ENCODE results near the gene LILRB5. TPM values are rescaled to one million over a fixed set of nuclear protein-coding genes. Genes with fewer than 3 reads are reported as not detected.
"Not testable (repeated sequence)": the region's sequence is repeated elsewhere in the genome, so short reads cannot be mapped to it uniquely, and the experiment has no call there.

Gene LILRB5
- total and polyA plus RNA-seq, 2 of the 8 experiments (the other 6 are each of a cell fraction or from before 2014, with no cell fraction given) = 0.05 TPM; not detected in 1

- DNase-seq (ENCODE audit: low read depth in 1 of 2, low spot score in 2 of 2) = not testable (repeated sequence)
- CTCF ChIA-PET (ENCODE audit: partially characterized antibody) = interaction anchor here (1.5 kb wide), 1 partner anchor 19 kb away, joined by 3 read pairs; no protein-coding TSS in a partner anchor
These were observed 16.4 kb downstream of the LILRB5 start for GRCh38 chr19:54240372-54241336.

More at GRCh38 chr19:54240372-54241336, 16.4 kb downstream of the LILRB5 start:
- H3K23ac ChIP-seq (ENCODE audit: insufficient read length); H3K27me3 ChIP-seq (replicated peaks in 1 of 4; ENCODE audit: control insufficient read depth in 3 of 4, extremely low read depth in 1 of 4, insufficient read depth in 3 of 4, low read length in 3 of 4); H4K5ac ChIP-seq (ENCODE audit: insufficient read length, low read depth, low read length); H3K56ac ChIP-seq (replicated peaks; ENCODE audit: insufficient read length, low read depth, low read length); H3K27ac ChIP-seq (ENCODE audit: low read depth, low read length); H2BK120ac ChIP-seq (replicated peaks; ENCODE audit: low read depth, low read length); H3K36me3 ChIP-seq (ENCODE audit: control insufficient read depth in 2 of 4, insufficient read depth in 4 of 4, low read length in 3 of 4); H3K4ac ChIP-seq (replicated peaks; ENCODE audit: insufficient read length, low read depth, low read length); H3K79me1 ChIP-seq (ENCODE audit: low read depth, low read length); H3K79me2 ChIP-seq (ENCODE audit: control insufficient read depth in 1 of 2, insufficient read depth in 2 of 2, low read length in 2 of 2); H3K9me3 ChIP-seq (ENCODE audit: insufficient read depth in 2 of 2, low read depth in 1 of 2, low read length in 1 of 2); H2AK5ac ChIP-seq (ENCODE audit: low read depth, low read length); H2AFZ ChIP-seq (ENCODE audit: low read length); POLR2A ChIA-PET (ENCODE audit: partially characterized antibody); H3K14ac ChIP-seq (ENCODE audit: insufficient read length); H3K4me3 ChIP-seq (ENCODE audit: extremely low read depth in 1 of 4, insufficient read depth in 2 of 4, low read depth in 3 of 4, low read length in 4 of 4); H3K23me2 ChIP-seq (ENCODE audit: low read depth, low read length); H4K8ac ChIP-seq (ENCODE audit: extremely low read depth, insufficient read depth, low read length); H2BK5ac ChIP-seq (ENCODE audit: low read depth, low read length); H4K20me1 ChIP-seq (replicated peaks in 1 of 2; ENCODE audit: control insufficient read depth in 1 of 2, insufficient read depth in 2 of 2, low read length in 2 of 2); H3K4me2 ChIP-seq (ENCODE audit: insufficient read depth in 1 of 2, low read depth in 2 of 2, low read length in 2 of 2); FAIRE-seq; H3K9ac ChIP-seq (replicated peaks in 1 of 4; ENCODE audit: extremely low read depth in 1 of 4, low read depth in 3 of 4, low read length in 3 of 4); H2BK12ac ChIP-seq (ENCODE audit: low read depth, low read length); H3K18ac ChIP-seq (ENCODE audit: extremely low read depth, low read length); H2BK15ac ChIP-seq (ENCODE audit: low read length); H3K4me1 ChIP-seq (replicated peaks in 1 of 4; ENCODE audit: control insufficient read depth in 3 of 4, insufficient read depth in 4 of 4, low read length in 3 of 4); H4K91ac ChIP-seq (replicated peaks; ENCODE audit: insufficient read length, low read length); H2BK20ac ChIP-seq (ENCODE audit: low read length): not testable (repeated sequence)
- 84% methylated on average over 11 of the region's 22 CpGs; no CpG with 5 or more reads in 1 of the 2 experiments for WGBS, 2 experiments (ENCODE audit: extremely low coverage in 1 of 2, insufficient coverage in 1 of 2, insufficient read length in 1 of 2, insufficient replicate concordance in 2 of 2, low coverage in 1 of 2, low lambda C conversion rate in 2 of 2, missing lambda C conversion rate in 1 of 2)

All from H1 (cell line).